ENCODE data around the gene CORO2A. TPM values are rescaled to one million over a fixed set of nuclear protein-coding genes. Genes with fewer than 3 reads are reported as not detected.

The CORO2A gene
- total and polyA plus RNA-seq, 2 of the 8 experiments (the other 6 are each of a cell fraction or from before 2014, with no cell fraction given), result 13.7 to 27.9 TPM

DNA sequence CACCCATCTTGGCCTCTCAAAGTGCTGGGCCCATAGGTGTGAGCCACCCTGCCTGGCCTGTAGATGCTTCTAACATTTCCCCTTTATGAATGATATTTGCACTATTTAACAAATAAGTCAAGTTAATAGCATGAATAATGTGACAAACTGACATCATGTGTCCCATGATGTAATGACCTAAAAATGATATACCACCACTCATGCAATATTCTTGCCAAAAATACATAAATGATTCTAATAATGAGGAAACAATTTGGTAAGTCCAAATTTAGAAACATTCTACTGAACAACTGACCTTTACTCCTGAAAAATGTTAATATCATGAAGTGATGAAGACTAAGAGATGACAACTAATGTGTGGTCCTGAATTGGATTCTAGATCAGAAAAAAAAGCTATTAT lies 39.9 kb downstream of the CORO2A start (continued):
- TF ChIP-seq RBBP5 (IDR thresholded peaks at IDR 0.05; ENCODE audit: borderline replicate concordance, low read depth, low read length) (no peak), KDM1A (IDR thresholded peaks at IDR 0.05; ENCODE audit: borderline replicate concordance, low read length) (no peak), ZNF274 (IDR thresholded peaks at IDR 0.05; ENCODE audit: borderline replicate concordance, extremely low read depth, low read length) (no peak), CTBP2 (IDR thresholded peaks at IDR 0.05; ENCODE audit: borderline replicate concordance, insufficient read depth, insufficient read length, low read length) (no peak), CHD1 (IDR thresholded peaks at IDR 0.05; ENCODE audit: low read depth, low read length) (no peak), TAF1 (IDR thresholded peaks at IDR 0.05; ENCODE audit: low read depth, low read length) (no peak), CREB1 (IDR thresholded peaks at IDR 0.05) (no peak), SRF (IDR thresholded peaks at IDR 0.05; ENCODE audit: low read depth, low read length) (no peak), SAP30 (IDR thresholded peaks at IDR 0.05; ENCODE audit: insufficient read depth, insufficient replicate concordance, low read length) (no peak), RAD21 (IDR thresholded peaks at IDR 0.05 in 1 of 2, conservative IDR thresholded peaks at IDR 0.05 in 1 of 2; ENCODE audit: low read depth in 2 of 2, low read length in 2 of 2) (no peak), SIN3A (conservative IDR thresholded peaks at IDR 0.05 in 1 of 2, IDR thresholded peaks at IDR 0.05 in 1 of 2; ENCODE audit: low read depth in 1 of 2, low read length in 2 of 2) (no peak), YY1 (IDR thresholded peaks at IDR 0.05; ENCODE audit: low read depth, low read length) (no peak), SP2 (IDR thresholded peaks at IDR 0.05; ENCODE audit: low read length) (no peak), ASH2L (IDR thresholded peaks at IDR 0.05; ENCODE audit: low read length) (no peak), HDAC2 (IDR thresholded peaks at IDR 0.05; ENCODE audit: borderline replicate concordance in 1 of 2, low read depth in 2 of 2, low read length in 2 of 2) (no peak)
- TF ChIP-seq, protein P1, sequence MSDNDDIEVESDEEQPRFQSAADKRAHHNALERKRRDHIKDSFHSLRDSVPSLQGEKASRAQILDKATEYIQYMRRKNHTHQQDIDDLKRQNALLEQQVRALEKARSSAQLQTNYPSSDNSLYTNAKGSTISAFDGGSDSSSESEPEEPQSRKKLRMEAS (IDR thresholded peaks at IDR 0.05), result no peak
